Measurements from ENCODE around the gene ARPC3.
A peak's percentile ranks its signal among the peaks of the same experiment; 100 is the strongest.
"Not testable (repeated sequence)": the region's sequence is repeated elsewhere in the genome, so short reads cannot be mapped to it uniquely, and the experiment has no call there.

The ARPC3 gene

GRCh38 chr12:110417113-110417512 is 33.0 kb downstream of the ARPC3 start:
- DNase-seq (ENCODE audit: low read depth) = not testable (repeated sequence)

DNA sequence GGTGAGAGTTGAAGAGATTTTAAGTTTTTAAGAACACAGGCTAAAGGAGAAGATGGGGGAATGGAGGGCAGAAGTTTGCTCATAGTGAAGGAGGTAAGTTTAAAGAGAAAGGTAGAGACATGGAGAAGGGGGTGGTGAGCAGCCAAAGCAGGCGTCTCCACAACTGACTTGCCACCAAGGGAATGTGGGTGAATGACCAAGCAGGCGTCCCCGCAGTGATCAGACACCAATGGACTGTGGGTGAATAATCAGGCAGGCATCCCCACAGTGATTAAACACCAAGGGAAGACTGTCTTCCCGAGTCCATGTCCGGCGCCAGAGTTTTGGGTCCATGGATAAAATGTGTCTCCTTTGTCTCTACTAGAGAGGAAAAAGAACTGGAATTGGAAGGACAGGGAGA is 40.1 kb downstream of the ARPC3 start:
- DNase-seq (ENCODE audit: low read depth) = not testable (repeated sequence)

DNA sequence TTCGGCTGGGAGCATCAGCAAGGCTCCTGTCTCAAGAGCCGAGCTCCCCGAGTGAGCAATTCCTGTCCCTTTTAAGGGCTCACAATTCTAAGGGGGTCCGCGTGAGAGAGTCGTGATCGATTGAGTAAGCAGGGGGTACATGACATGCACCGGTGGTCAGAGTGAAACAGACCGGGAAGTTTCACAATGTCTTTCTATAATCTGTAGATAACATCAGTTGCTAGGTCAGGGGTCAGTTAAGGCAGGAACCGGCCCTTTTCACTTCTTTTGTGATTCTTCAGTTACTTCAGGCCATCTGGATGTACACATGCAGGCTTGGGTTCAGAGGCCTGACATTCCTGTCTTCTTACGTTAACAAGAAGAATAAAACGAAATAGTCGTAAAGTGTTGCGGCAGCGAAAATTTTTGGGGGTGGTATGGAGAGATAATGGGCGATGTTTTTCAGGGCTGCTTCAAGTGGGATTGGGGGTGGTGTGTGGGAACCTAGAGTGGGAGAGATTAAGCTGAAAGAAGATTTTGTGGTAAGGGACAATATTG is 44.9 kb downstream of the ARPC3 start:
- DNase-seq (ENCODE audit: low read depth) = not testable (repeated sequence)

DNA sequence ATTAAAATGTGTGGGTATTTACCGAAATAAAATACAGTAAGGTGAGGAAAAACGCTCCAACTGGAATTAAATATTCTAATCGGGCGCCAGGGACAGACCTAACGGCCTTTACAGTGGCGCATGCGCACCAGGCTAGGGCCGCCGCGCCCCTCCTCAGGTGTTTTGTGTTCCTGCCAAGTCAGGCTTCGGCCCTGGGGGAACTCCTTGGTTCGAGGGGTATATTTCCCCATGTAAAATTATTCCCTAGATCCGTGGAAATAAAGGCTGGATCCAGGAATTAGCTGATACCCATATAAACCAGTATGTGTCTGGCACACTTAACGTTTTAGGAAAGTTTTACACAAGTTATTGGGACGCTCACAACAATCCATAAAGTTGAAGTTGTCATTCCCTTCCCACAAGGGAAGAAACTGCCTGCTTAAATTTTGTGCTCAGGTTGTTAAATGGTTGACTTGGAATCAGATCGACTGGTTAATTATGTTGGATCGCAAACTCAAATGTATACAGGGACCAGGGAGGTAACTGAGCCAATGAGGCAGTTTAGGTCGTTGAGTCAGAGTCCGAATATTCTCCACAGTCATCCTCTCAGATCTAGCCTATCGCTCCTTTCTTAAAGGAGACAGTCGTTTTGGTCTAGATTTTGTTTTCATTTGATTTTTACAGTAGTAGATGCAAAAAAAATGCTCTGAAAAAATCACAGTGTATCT is 46.0 kb downstream of the ARPC3 start:
- no peak for DNase-seq (ENCODE audit: low read depth)

- DNase-seq (ENCODE audit: low read depth) = peak; percentile 44
Measured at GRCh38 chr12:110403146-110403975, 46.8 kb downstream of the ARPC3 start, which contains the start of gene ANAPC7. ANAPC7 (minus strand) TSS chr12:110403708; CDS start chr12:110403627, 81 bp downstream.

All from GM04503 (cell line).